Measurements from ENCODE around the gene DISC1. TPM values are rescaled to one million over a fixed set of nuclear protein-coding genes. Genes with fewer than 3 reads are reported as not detected.
"Not testable (repeated sequence)": the region's sequence is repeated elsewhere in the genome, so short reads cannot be mapped to it uniquely, and the experiment has no call there.

Gene DISC1
- polyA plus RNA-seq, 4 donors: 5.6 to 5.9 (median 5.8) TPM

DNA sequence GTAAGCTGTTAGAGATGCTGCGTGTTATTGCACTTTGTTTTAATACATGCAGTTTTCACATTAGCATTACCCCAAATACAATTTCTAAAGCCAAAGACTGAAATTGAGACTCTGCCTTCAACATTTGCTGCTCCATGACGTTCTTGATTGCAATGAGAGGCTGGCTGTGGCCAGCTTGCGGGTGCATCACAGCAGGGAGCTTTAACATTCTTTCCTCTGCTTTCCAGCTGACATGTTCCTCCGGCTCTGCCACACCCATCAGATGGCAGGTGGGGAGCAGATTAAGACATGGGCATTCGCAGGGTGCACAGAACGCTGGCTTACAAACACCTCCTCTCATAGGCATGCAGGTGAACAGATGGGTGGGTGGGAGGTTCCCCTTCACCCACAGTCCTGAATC, 314.1 kb downstream of the DISC1 start:
- no peak for DNase-seq (ENCODE audit: low read depth in 4 of 4, low spot score in 3 of 4)

GRCh38 chr1:231943084-231943483, 316.5 kb downstream of the DISC1 start:
- no peak for DNase-seq (ENCODE audit: low read depth in 4 of 4, low spot score in 3 of 4)

- DNase-seq (ENCODE audit: low read depth in 4 of 4, low spot score in 3 of 4): not testable (repeated sequence)
Measured at GRCh38 chr1:231948102-231948501, 321.5 kb downstream of the DISC1 start.

GRCh38 chr1:231949277-231950091, 322.9 kb downstream of the DISC1 start:
- DNase-seq (ENCODE audit: low read depth in 4 of 4, low spot score in 3 of 4): no peak

GRCh38 chr1:231950331-231951128, 323.9 kb downstream of the DISC1 start:
- no peak for DNase-seq (ENCODE audit: low read depth in 4 of 4, low spot score in 3 of 4)

- no peak for DNase-seq (ENCODE audit: low read depth in 4 of 4, low spot score in 3 of 4)
Measured at GRCh38 chr1:231951374-231951773, 324.8 kb downstream of the DISC1 start.

GRCh38 chr1:231952154-231952553, 325.6 kb downstream of the DISC1 start:
- DNase-seq (ENCODE audit: low read depth in 4 of 4, low spot score in 3 of 4): no peak

DNA sequence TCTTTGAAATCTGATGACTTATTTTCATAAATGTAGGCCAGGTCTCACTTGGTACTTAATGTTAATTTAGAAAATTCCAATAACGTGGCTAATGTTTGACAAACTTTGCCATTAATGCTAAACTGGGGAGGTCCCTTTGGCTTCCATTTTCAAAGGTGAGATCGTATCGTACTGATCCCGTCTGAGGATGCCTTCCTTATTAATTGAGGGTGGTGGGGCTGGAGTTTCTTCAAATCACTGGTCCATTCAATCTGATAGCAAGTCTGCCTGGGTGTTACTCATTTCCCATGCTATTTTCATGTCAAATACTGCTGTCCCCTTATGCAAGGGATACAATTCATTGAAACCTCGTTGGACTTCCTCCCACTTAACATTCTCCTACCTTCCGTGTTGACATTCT, 327.1 kb downstream of the DISC1 start:
- no peak for DNase-seq (ENCODE audit: low read depth in 4 of 4, low spot score in 3 of 4)

- no peak for DNase-seq (ENCODE audit: low read depth in 4 of 4, low spot score in 3 of 4)
Measured at GRCh38 chr1:231954751-231955150, 328.2 kb downstream of the DISC1 start.

GRCh38 chr1:231957359-231957758, 330.8 kb downstream of the DISC1 start:
- no peak for DNase-seq (ENCODE audit: low read depth in 4 of 4, low spot score in 3 of 4)

DNA sequence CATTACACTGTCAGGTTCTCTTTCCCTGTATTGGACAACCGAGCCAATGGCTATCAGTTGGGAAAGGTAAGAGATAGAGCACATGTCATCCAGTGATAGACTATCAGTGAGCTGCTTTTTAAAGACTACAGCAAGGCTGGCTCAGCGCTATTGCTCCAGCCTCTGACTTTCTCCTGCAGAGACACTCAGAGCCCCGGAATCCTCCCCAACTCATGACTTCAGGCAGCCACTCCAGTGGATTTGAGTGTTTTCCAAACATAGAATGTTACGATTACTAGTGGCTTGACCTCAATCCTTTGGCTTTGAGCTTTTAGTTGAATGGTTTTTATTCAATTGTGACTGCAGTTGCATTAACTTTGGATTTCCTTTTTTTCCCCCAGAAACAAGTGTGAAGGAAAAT, 331.9 kb downstream of the DISC1 start:
- DNase-seq (ENCODE audit: low read depth in 4 of 4, low spot score in 3 of 4): no peak

DNA sequence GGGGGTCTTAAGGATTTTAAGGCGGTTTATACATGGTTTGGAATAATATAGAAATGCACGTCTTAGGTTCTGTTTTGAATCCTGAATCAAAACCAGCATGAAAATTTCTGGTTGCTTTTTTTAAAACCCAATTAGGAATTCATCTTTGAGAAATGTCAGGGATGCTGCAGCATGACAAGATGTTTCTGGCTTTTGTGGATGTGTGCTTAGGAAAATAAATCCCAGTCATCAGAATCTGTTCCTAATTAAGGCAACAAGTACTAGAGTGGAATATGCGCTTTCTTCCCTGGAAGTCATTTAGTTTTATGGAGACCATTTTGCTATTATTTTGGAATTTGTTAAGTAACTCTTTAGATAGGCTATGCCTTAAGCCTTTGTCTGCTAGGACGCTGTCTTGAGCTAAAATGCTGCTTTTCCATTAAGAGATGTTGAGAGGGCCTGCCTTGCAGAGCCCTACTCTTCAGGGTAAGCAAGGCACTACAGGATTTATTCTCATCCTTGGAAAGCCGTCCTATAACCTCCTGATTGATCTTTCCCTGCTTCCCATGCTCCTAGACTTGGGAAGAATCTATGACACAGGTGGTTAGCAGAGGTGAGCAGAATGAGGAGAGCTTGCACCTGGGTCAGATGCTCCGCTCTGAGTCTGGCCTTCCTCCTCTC, 332.8 kb downstream of the DISC1 start:
- DNase-seq (ENCODE audit: low read depth in 4 of 4, low spot score in 3 of 4): no peak

- DNase-seq (ENCODE audit: low read depth in 4 of 4, low spot score in 3 of 4): not testable (repeated sequence)
Measured at GRCh38 chr1:231961801-231962200, 335.2 kb downstream of the DISC1 start.

DNA sequence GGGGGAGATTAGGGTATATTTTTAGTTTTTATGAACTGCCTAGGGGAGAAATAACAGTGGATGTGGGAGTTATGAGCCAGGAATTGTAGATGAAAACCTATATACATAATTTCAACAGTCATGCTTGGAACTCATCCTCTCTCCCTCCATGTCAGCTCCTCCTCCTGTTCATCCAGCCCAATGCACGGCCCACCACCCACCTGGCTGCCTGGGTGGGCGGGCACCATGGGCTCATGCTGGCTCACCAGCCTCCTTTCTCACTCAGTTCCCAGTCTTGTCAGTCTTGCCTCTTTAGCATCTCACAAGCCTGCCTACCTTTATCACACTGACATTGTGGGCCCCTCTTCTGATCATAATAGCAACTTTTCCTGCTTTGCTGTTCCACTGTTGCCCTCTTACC, 336.0 kb downstream of the DISC1 start:
- DNase-seq (ENCODE audit: low read depth in 4 of 4, low spot score in 3 of 4): no peak

DNA sequence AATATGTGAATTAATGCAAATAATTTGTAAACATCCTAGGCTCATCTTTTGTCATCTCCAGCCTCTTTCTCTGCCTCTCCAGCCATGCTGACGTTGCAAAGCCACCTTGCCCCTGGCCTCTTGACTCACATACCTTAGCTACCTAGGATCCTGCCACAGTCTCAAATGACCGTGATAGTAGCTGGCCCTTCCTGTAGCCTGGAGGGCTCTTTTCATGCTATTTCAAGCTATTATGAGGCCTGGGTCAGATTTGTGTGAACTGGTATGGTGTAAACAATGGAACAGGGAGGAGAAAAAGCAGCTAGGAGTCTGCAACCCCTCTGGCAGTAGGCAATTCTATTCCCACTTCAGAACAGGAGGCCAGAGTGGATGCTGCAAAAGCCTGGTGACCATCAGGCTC, 337.7 kb downstream of the DISC1 start:
- DNase-seq (ENCODE audit: low read depth in 4 of 4, low spot score in 3 of 4): no peak

- DNase-seq (ENCODE audit: low read depth in 4 of 4, low spot score in 3 of 4): no peak
Measured at GRCh38 chr1:231964961-231965360, 338.4 kb downstream of the DISC1 start.

- DNase-seq (ENCODE audit: low read depth in 4 of 4, low spot score in 3 of 4): no peak
Measured at GRCh38 chr1:231965615-231966014, 339.0 kb downstream of the DISC1 start.

GRCh38 chr1:231966983-231967382, 340.4 kb downstream of the DISC1 start:
- DNase-seq (ENCODE audit: low read depth in 4 of 4, low spot score in 3 of 4): no peak

GRCh38 chr1:231969076-231969475, 342.5 kb downstream of the DISC1 start:
- no peak for DNase-seq (ENCODE audit: low read depth in 4 of 4, low spot score in 3 of 4)

GRCh38 chr1:231969761-231970160, 343.2 kb downstream of the DISC1 start:
- DNase-seq (ENCODE audit: low read depth in 4 of 4, low spot score in 3 of 4): not testable (repeated sequence)

- DNase-seq (ENCODE audit: low read depth in 4 of 4, low spot score in 3 of 4): no peak
Measured at GRCh38 chr1:231970684-231971083, 344.1 kb downstream of the DISC1 start.
